Activated naive CD8-positive, alpha-beta T cell treated with anti-CD3 and anti-CD28 coated beads for 36 hours (primary cell): ENCODE results near the gene STK11IP. TPM values are rescaled to one million over a fixed set of nuclear protein-coding genes. Genes with fewer than 3 reads are reported as not detected.
"Not testable (repeated sequence)": the region's sequence is repeated elsewhere in the genome, so short reads cannot be mapped to it uniquely, and the experiment has no call there.

Source experiments
- DNase-seq: peaks from one replicate; pipeline ENCODE4 v3.0.0; 2021
- H3K27ac Mint-ChIP-seq: one replicate; pipeline ENCODE4 v1.8.0; 2022; ENCODE audit warnings: mild to moderate bottlenecking, moderate library complexity, mixed read lengths
- H3K27me3 Mint-ChIP-seq: one replicate; pipeline ENCODE4 v1.8.0; 2022; ENCODE audit warnings: mild to moderate bottlenecking, mixed read lengths
- H3K36me3 Mint-ChIP-seq: one replicate; pipeline ENCODE4 v1.8.0; 2021; ENCODE audit warnings: mild to moderate bottlenecking, mixed read lengths
- H3K4me1 Mint-ChIP-seq: one replicate; pipeline ENCODE4 v1.8.0; 2021; ENCODE audit warnings: mixed read lengths
- H3K4me3 Mint-ChIP-seq: one replicate; pipeline ENCODE4 v1.8.0; 2022; ENCODE audit warnings: mild to moderate bottlenecking, moderate library complexity, mixed read lengths
- H3K9me3 Mint-ChIP-seq: one replicate; pipeline ENCODE4 v1.8.0; 2022; ENCODE audit warnings: mixed read lengths
- total RNA-seq, 2 experiments: library from RNA; stranded (reverse); gene quantifications; one replicate each; pipeline ENCODE4 v1.2.3, GENCODE V29; 2021

The STK11IP gene
- total RNA-seq, 2 experiments from 2014 or later = 24.5 to 25.3 TPM

GRCh38 chr2:219651656-219652055, 54.0 kb downstream of the STK11IP start:
- not testable (repeated sequence) for DNase-seq, H3K27ac Mint-ChIP-seq, H3K4me3 Mint-ChIP-seq, H3K36me3 Mint-ChIP-seq, H3K9me3 Mint-ChIP-seq, H3K4me1 Mint-ChIP-seq
- H3K27me3 Mint-ChIP-seq = peaks cover 70% of the 10 kb centered on the region

- Mint-ChIP-seq H3K4me1 (peaks cover 1% of the 10 kb centered on the region), H3K36me3 (no peaks in the 10 kb centered on the region), H3K4me3 (no peak overlapping the region), H3K9me3 (peaks cover 6% of the 10 kb centered on the region), H3K27ac (no peak overlapping the region), H3K27me3 (peaks cover 48% of the 10 kb centered on the region)
- DNase-seq = no peak
These were observed 58.9 kb downstream of the STK11IP start for GRCh38 chr2:219656526-219656925.

GRCh38 chr2:219658196-219658846, 60.7 kb downstream of the STK11IP start:
- H3K27ac Mint-ChIP-seq = no peak overlapping the region
- H3K27me3 Mint-ChIP-seq = peaks cover 43% of the 10 kb centered on the region
- H3K9me3 Mint-ChIP-seq = peaks cover 6% of the 10 kb centered on the region
- H3K36me3 Mint-ChIP-seq = no peaks in the 10 kb centered on the region
- peaks cover 1% of the 10 kb centered on the region for H3K4me1 Mint-ChIP-seq
- DNase-seq = no peak
- H3K4me3 Mint-ChIP-seq = no peak overlapping the region

GRCh38 chr2:219658874-219659273, 61.2 kb downstream of the STK11IP start:
- Mint-ChIP-seq H3K36me3 (no peaks in the 10 kb centered on the region), H3K4me3 (no peak overlapping the region), H3K27me3 (peaks cover 38% of the 10 kb centered on the region), H3K9me3 (peaks cover 6% of the 10 kb centered on the region), H3K27ac (no peak overlapping the region), H3K4me1 (peaks cover 1% of the 10 kb centered on the region)
- no peak for DNase-seq

- H3K36me3 Mint-ChIP-seq = no peaks in the 10 kb centered on the region
- peaks cover 6% of the 10 kb centered on the region for H3K9me3 Mint-ChIP-seq
- peaks cover 1% of the 10 kb centered on the region for H3K4me1 Mint-ChIP-seq
- no peak overlapping the region for H3K4me3 Mint-ChIP-seq
- H3K27ac Mint-ChIP-seq = no peak overlapping the region
- DNase-seq = no peak
- H3K27me3 Mint-ChIP-seq = peaks cover 27% of the 10 kb centered on the region
These were observed 63.7 kb downstream of the STK11IP start for GRCh38 chr2:219661197-219661954.

- H3K4me1 Mint-ChIP-seq = no peaks in the 10 kb centered on the region
- H3K27ac Mint-ChIP-seq = no peak overlapping the region
- H3K4me3 Mint-ChIP-seq = no peak overlapping the region
- H3K36me3 Mint-ChIP-seq = no peaks in the 10 kb centered on the region
- peaks cover 23% of the 10 kb centered on the region for H3K27me3 Mint-ChIP-seq
- DNase-seq = no peak
- peaks cover 6% of the 10 kb centered on the region for H3K9me3 Mint-ChIP-seq
These were observed 64.3 kb downstream of the STK11IP start for GRCh38 chr2:219661955-219662395.

- Mint-ChIP-seq H3K4me1 (no peaks in the 10 kb centered on the region), H3K9me3 (peaks cover 6% of the 10 kb centered on the region), H3K4me3 (no peak overlapping the region), H3K27ac (no peak overlapping the region), H3K36me3 (no peaks in the 10 kb centered on the region), H3K27me3 (peaks cover 20% of the 10 kb centered on the region)
- no peak for DNase-seq
These were observed 64.9 kb downstream of the STK11IP start for GRCh38 chr2:219662566-219662965.

- no peak for DNase-seq
- H3K27me3 Mint-ChIP-seq = peaks cover 15% of the 10 kb centered on the region
- no peaks in the 10 kb centered on the region for H3K36me3 Mint-ChIP-seq
- no peak overlapping the region for H3K27ac Mint-ChIP-seq
- H3K9me3 Mint-ChIP-seq = peaks cover 6% of the 10 kb centered on the region
- H3K4me3 Mint-ChIP-seq = no peak overlapping the region
- no peaks in the 10 kb centered on the region for H3K4me1 Mint-ChIP-seq
These were observed 65.6 kb downstream of the STK11IP start for GRCh38 chr2:219663116-219663762.

GRCh38 chr2:219664041-219664440, 66.4 kb downstream of the STK11IP start:
- H3K27ac Mint-ChIP-seq = no peak overlapping the region
- H3K27me3 Mint-ChIP-seq = peaks cover 15% of the 10 kb centered on the region
- no peaks in the 10 kb centered on the region for H3K4me1 Mint-ChIP-seq
- no peak overlapping the region for H3K4me3 Mint-ChIP-seq
- peaks cover 6% of the 10 kb centered on the region for H3K9me3 Mint-ChIP-seq
- no peaks in the 10 kb centered on the region for H3K36me3 Mint-ChIP-seq
- no peak for DNase-seq

- H3K4me1 Mint-ChIP-seq = no peaks in the 10 kb centered on the region
- peaks cover 15% of the 10 kb centered on the region for H3K27me3 Mint-ChIP-seq
These were observed 67.3 kb downstream of the STK11IP start for GRCh38 chr2:219664944-219665343.

GRCh38 chr2:219665926-219666325, 68.3 kb downstream of the STK11IP start:
- no peak overlapping the region for H3K4me3 Mint-ChIP-seq
- H3K27me3 Mint-ChIP-seq = peaks cover 11% of the 10 kb centered on the region
- no peak overlapping the region for H3K27ac Mint-ChIP-seq
- no peak for DNase-seq
- H3K9me3 Mint-ChIP-seq = peaks cover 3% of the 10 kb centered on the region
- no peaks in the 10 kb centered on the region for H3K4me1 Mint-ChIP-seq
- no peaks in the 10 kb centered on the region for H3K36me3 Mint-ChIP-seq

More at GRCh38 chr2:219664944-219665343, 67.3 kb downstream of the STK11IP start:
- Mint-ChIP-seq H3K9me3 (peaks cover 6% of the 10 kb centered on the region), H3K4me3 (no peak overlapping the region), H3K27ac (no peak overlapping the region), H3K36me3 (no peaks in the 10 kb centered on the region)
- no peak for DNase-seq

Other genes with a start within 250 kb of the STK11IP start
- gene DNPEP, start 209.9 kb upstream of the STK11IP start, total RNA-seq = 100 to 1,000 TPM; 122 to 123 TPM
- gene DES, start 179.5 kb upstream of the STK11IP start, total RNA-seq = under 1 TPM; 0.26 to 0.39 TPM
- gene SPEG, start 163.0 kb upstream of the STK11IP start, total RNA-seq = 1 to 10 TPM; 1.5 to 1.6 TPM
- gene GMPPA, start 99.0 kb upstream of the STK11IP start, total RNA-seq = 10 to 100 TPM; 29.1 to 31.5 TPM
- gene ASIC4, start 83.4 kb upstream of the STK11IP start, total RNA-seq = not detected
- 10 to 100 TPM; 21.9 to 23.9 TPM for gene CHPF, start 54.0 kb upstream of the STK11IP start, total RNA-seq
- gene TMEM198, start 53.8 kb upstream of the STK11IP start, total RNA-seq = 1 to 10 TPM; 3.5 to 4.2 TPM
- gene OBSL1, start 26.3 kb upstream of the STK11IP start, total RNA-seq = 1 to 10 TPM; 1.7 to 2.0 TPM
- not detected for gene INHA, start 25.5 kb upstream of the STK11IP start, total RNA-seq
- gene SLC4A3, start 29.8 kb downstream of the STK11IP start, total RNA-seq = under 1 TPM in 1 of 2 experiments, not detected in 1; 0.10 TPM